Measurements from ENCODE around the gene LRRC4C.
"Not testable (repeated sequence)": the region's sequence is repeated elsewhere in the genome, so short reads cannot be mapped to it uniquely, and the experiment has no call there.

Gene LRRC4C

GRCh38 chr11:40255457-40255856 lies 1204.0 kb downstream of the LRRC4C start:
- FAIRE-seq, result no peak
- DNase-seq (ENCODE audit: low spot score), result no peak

DNA sequence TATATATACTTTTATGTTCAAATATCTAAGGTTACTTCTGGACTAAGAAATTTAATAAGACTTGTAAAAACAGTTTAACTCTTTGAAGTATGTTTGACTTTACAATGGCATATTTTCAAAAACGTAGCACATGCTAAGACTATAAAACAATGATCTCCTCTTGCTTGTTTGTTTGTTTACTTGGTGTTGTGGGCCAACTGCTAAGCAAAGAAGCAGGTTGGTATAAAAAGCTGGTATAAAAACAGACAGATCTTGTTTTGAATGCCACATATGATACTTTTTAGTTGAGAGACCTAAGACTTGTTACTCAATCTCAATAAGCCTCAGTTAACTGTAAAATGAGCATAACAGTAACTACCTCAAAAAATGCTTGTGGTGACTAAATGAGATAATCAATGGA lies 1206.3 kb downstream of the LRRC4C start:
- FAIRE-seq (no peak), DNase-seq (ENCODE audit: low spot score) (no peak)

DNA sequence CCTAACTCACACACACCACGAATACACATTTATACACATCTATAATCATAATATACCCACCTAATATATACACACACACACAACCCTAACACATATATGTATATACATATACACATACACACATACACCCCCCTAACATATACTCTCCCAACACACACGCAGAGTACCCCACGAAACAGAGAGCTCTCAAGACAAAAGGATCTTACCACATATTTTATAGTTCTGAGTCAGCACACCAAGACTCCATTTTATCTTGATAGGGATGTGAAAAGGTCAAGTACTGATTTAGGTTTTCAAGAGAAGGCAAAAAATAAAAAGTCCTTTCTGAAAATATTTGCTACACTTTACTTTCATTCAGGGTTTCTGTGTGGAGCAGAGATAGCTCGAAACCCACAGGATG lies 1207.2 kb downstream of the LRRC4C start:
- no peak for FAIRE-seq
- no peak for DNase-seq (ENCODE audit: low spot score)

DNA sequence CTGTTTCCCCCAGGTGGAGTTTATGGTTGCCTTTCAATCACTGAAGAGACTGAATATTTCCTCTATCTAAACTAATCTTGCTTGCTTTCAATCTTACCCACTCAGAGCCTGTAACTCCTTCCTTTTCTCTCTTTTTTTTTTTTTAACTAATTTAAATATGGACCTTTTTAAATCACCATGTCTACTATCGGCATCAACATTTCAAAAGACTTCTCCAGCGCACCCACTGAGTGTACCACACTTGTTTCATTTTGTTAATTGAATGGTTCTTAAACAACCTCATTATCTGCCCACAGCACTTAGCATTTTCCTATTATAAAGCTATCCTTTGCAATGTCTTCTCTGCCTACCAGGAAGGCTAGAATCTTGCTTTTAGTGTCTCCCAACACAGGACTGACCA lies 1212.5 kb downstream of the LRRC4C start:
- no peak for FAIRE-seq
- DNase-seq (ENCODE audit: low spot score), result no peak

GRCh38 chr11:40241524-40242051 lies 1217.9 kb downstream of the LRRC4C start:
- FAIRE-seq, result no peak
- no peak for DNase-seq (ENCODE audit: low spot score)

DNA sequence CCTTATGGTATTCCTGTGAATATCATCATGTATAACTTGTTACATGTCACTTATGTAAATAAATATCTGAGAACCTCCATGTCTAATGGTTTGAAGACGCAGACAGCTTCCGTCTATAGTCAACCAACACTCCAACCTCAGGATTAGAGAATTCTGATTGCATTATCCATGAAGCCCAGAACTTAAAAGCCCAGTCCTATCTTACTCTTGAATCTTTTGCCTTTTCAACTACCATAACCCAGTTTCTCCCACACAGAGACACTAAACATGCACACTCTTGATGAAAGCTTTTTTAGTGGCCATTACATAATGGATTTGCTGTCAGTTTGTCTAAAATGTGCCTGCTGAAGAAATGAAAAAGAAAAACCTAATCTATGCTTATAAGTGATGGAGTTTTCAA lies 1219.2 kb downstream of the LRRC4C start:
- no peak for DNase-seq (ENCODE audit: low spot score)
- FAIRE-seq, result no peak

DNA sequence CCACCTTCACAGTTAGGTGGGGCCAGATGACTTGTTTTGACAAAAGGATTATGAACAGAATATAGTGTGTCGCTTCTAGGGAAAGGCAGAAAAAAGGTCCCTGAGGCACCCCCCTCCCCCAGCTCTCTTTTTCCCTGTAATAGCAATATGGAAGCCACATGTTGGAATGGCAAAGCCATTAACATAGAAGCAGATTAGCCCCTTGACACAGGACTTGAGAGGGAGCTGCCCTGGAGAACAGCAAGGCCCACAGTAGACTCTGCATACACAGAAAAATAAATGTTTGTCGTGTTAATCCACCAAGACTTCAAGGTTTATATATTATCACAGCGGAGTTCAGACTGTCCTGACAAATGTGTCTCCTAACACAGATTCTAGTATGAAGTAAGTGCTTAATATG lies 1222.9 kb downstream of the LRRC4C start:
- no peak for DNase-seq (ENCODE audit: low spot score)
- FAIRE-seq, result no peak

DNA sequence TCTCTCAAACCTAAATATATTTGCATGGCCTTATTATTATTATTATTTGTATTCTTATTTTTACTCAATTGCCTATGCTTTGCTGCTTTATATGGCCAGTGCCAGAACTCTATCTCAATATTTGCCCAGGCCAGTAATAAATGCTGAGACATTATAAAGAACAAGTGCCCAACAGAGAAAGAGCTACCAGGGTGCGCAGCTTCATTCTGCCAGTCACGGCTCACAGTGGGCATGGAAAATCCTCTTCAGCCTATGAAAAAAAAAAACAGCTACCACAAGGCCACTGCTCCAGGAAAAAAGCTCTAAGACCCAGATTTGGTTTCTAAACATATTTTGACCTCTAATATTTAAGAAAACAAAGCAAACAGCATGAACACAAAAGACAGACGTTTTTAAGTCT lies 1223.6 kb downstream of the LRRC4C start:
- no peak for FAIRE-seq

GRCh38 chr11:40230821-40231220 lies 1228.6 kb downstream of the LRRC4C start:
- DNase-seq (ENCODE audit: low spot score) (no peak), FAIRE-seq (no peak)

More for the DNA sequence above, 1223.6 kb downstream of the LRRC4C start:
- DNase-seq (ENCODE audit: low spot score), result no peak

GRCh38 chr11:40228662-40229061 lies 1230.8 kb downstream of the LRRC4C start:
- no peak for DNase-seq (ENCODE audit: low spot score)

GRCh38 chr11:40227730-40228129 lies 1231.7 kb downstream of the LRRC4C start:
- DNase-seq (ENCODE audit: low spot score) (no peak), FAIRE-seq (no peak)

More at GRCh38 chr11:40228662-40229061, 1230.8 kb downstream of the LRRC4C start:
- no peak for FAIRE-seq

DNA sequence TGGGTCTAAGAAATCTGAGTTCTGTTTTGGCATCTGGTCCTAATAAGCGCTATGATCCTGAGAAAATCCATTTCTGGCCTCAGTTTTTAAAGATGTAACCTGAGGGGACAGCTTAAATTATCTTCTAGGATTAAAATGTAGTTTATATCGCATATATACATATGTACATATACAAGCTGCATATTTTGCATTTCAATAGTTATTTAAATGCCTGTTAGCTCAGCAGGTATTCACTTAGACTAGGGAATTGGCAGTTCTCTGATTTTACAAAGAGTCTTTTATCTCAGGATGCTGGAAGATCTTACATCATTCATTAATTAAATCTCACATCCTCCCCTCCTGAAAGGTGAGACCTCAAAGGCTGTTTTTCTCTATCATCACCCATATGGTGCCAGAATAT lies 1232.8 kb downstream of the LRRC4C start:
- DNase-seq (ENCODE audit: low spot score), result no peak

GRCh38 chr11:40223596-40224330 lies 1235.7 kb downstream of the LRRC4C start:
- DNase-seq (ENCODE audit: low spot score), result no peak
- no peak for FAIRE-seq

More for the DNA sequence above, 1232.8 kb downstream of the LRRC4C start:
- no peak for FAIRE-seq

DNA sequence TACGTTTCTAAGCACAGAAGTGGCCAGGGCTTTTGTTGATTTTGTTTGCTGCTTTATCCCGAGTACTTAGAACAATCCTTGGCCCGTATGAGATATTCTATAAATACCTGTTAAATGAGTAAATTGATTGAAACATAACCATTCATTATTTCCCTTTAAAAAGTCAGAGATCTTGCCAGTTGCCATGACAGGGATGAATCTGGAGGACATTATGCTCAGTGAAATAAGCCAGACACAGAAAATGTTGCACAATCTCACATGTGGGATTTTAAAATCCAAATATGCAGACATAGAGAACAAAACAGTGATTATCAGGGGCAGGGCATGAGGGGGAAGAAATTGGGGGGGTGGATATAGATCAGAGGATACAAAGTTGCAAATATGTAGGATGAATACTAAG lies 1240.1 kb downstream of the LRRC4C start:
- FAIRE-seq, result no peak
- DNase-seq (ENCODE audit: low spot score), result no peak

- DNase-seq (ENCODE audit: low spot score), result no peak
- no peak for FAIRE-seq
These were observed 1243.9 kb downstream of the LRRC4C start for GRCh38 chr11:40215556-40215955.

- DNase-seq (ENCODE audit: low spot score), result no peak
- no peak for FAIRE-seq
These were observed 1252.0 kb downstream of the LRRC4C start for GRCh38 chr11:40207416-40207815.

DNA sequence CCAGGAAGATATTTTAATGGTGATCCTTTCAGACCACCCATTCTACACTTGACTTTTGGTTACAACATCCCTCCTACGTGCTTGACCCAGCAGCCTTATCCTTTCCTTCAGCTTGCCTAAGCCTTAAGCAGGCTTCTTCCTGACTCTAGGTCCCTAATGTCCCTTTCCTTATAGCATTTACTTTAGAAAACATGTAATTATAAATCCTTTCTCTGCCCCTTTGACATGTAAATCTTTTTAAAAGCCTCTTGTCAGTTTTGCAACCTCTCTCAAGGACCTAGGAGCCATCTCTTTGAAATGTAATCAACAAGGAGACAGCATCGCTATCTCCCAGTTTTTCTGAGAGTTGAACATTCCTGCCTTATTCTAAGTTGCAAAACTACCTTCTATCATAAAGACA lies 1255.2 kb downstream of the LRRC4C start:
- no peak for DNase-seq (ENCODE audit: low spot score)
- FAIRE-seq, result no peak

DNA sequence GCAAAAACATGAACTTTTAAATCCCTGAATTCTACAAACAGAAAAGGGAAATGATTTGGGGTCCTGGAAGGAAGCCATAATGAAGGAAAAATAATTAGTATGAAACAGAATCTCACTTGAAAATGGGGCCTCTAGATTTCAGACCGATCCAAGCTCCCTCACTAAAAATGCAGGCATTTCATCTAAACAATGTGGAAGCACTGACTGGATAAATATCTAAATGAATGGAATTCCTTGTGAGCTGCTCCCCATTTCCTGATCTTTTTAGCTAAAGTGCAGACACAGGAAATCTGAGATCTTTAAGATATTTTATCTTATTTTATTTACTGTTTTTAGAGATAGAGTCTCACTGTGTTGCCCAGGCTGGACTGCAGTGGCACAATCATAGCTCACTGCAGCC lies 1255.8 kb downstream of the LRRC4C start:
- DNase-seq (ENCODE audit: low spot score) (no peak), FAIRE-seq (no peak)

GRCh38 chr11:40202589-40203270 lies 1256.7 kb downstream of the LRRC4C start:
- no peak for DNase-seq (ENCODE audit: low spot score)

GRCh38 chr11:40192590-40192989 lies 1266.9 kb downstream of the LRRC4C start:
- DNase-seq (ENCODE audit: low spot score); FAIRE-seq: not testable (repeated sequence)

More at GRCh38 chr11:40202589-40203270, 1256.7 kb downstream of the LRRC4C start:
- no peak for FAIRE-seq

- DNase-seq (ENCODE audit: low spot score) (no peak), FAIRE-seq (no peak)
These were observed 1269.2 kb downstream of the LRRC4C start for GRCh38 chr11:40190294-40190693.

GRCh38 chr11:40188848-40189247 lies 1270.6 kb downstream of the LRRC4C start:
- DNase-seq (ENCODE audit: low spot score) (no peak), FAIRE-seq (no peak)

DNA sequence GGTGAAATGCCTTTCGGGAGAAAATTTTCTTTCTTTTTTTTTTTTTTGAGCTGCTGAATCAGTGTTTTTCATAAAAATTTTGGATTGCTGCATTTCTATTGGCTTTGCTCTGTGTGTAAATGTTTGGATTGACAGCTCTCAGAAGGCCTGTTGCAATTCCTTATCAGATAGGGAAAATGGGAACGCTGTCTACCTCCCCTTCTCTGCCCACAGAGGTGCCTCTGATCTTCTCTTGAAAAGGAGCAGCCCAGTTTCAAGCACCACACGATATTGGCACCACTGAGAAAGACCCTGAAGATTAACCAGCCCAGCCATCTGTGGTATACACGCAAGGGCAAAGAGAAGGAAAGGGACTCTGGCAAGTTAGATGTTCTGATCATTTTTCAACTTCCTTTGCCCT lies 1272.2 kb downstream of the LRRC4C start:
- no peak for DNase-seq (ENCODE audit: low spot score)
- no peak for FAIRE-seq
